HG03135 (cell line): Measurements from ENCODE around the gene UBAC2.
"Not testable (repeated sequence)": the region's sequence is repeated elsewhere in the genome, so short reads cannot be mapped to it uniquely, and the experiment has no call there.

ENCODE experiments used
- ATAC-seq: cut with Tn5 transposase; IDR thresholded peaks from one replicate; pipeline ENCODE4 v1.9.1; 2021; ENCODE audit warnings: mild to moderate bottlenecking, moderate library complexity; ENCODE audit not compliant: unreplicated experiment

UBAC2 gene

GRCh38 chr13:99407906-99408702 lies 207.4 kb downstream of the UBAC2 start:
- ATAC-seq = no peak

GRCh38 chr13:99408703-99409000 lies 208.0 kb downstream of the UBAC2 start:
- ATAC-seq = no peak

GRCh38 chr13:99409461-99410083 lies 208.9 kb downstream of the UBAC2 start:
- not testable (repeated sequence) for ATAC-seq

- ATAC-seq = not testable (repeated sequence)
Observed at GRCh38 chr13:99410646-99411475, 210.2 kb downstream of the UBAC2 start.

GRCh38 chr13:99412856-99413255 lies 212.2 kb downstream of the UBAC2 start:
- ATAC-seq = no peak

- no peak for ATAC-seq
Observed at GRCh38 chr13:99414048-99414995, 213.7 kb downstream of the UBAC2 start.

GRCh38 chr13:99415014-99415650 lies 214.5 kb downstream of the UBAC2 start:
- no peak for ATAC-seq

- ATAC-seq = no peak
Observed at GRCh38 chr13:99415851-99416331, 215.2 kb downstream of the UBAC2 start.

- no peak for ATAC-seq
Observed at GRCh38 chr13:99416411-99417121, 215.9 kb downstream of the UBAC2 start.

- no peak for ATAC-seq
Observed at GRCh38 chr13:99417201-99418102, 216.8 kb downstream of the UBAC2 start.

- ATAC-seq = no peak
Observed at GRCh38 chr13:99418103-99418842, 217.6 kb downstream of the UBAC2 start.

GRCh38 chr13:99418843-99419140 lies 218.1 kb downstream of the UBAC2 start:
- ATAC-seq = no peak

- no peak for ATAC-seq
Observed at GRCh38 chr13:99419591-99420243, 219.1 kb downstream of the UBAC2 start.

GRCh38 chr13:99421271-99421670 lies 220.6 kb downstream of the UBAC2 start:
- ATAC-seq = no peak

- no peak for ATAC-seq
Observed at GRCh38 chr13:99421758-99422585, 221.3 kb downstream of the UBAC2 start.

- ATAC-seq = no peak
Observed at GRCh38 chr13:99422586-99423220, 222.0 kb downstream of the UBAC2 start.
